Raji (cell line): Measurements from ENCODE around the gene GLCE.

Experiments
- POLR2A ChIP-seq: IDR thresholded peaks from 2 replicates; pipeline ENCODE4 v1.6.1; 2011; ENCODE audit warnings: low read depth, low read length, control low read depth; ENCODE audit not compliant: insufficient read depth

The GLCE gene

DNA sequence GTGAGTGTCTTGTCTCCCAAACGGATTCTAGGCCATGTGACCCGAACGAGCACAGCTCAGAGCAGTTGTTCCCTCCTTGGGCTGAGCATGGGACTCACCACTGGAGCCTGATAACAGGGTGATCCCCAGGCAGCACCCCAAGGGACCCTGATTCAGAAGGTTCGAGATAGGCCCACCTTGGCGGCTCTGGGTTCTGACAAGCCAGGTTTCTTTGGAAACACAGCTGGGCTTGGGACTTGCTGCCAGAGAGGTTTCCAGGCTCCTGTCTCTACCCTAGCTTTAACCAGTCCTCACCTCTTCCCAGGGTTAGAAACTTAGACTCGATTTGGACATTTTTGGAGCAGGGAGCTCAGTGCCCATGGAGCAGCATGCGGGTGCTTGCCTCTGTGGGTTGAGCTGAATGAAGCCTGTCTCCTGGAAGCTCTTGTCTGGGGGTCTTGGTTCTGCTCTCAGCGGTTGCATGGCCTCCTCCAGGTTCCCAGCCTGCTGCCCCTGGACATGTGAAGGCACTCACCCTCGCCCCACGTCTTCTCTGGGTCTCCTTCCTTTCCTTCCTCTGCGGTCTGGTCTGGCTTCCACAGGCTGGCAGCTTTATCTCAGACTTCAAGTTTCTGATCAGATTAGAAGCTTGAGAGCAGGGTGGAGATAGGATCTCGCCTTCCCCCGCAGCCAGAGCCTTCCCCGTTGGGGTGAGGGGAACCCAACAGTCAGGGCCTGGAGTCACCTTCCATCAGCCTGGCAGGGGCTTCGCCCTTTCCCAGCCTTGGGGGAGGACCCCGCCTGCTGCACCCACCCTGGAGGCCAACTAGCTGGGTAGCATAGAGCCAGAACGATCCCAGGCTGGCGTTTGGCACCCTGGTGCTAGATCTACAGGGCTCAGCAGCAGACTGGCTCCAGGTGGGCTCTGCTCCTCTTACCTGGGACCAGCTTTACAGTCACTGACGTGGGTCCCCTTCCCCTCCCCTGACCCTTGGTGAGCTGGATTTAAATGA is 159.2 kb downstream of the GLCE start:
- TF ChIP-seq POLR2A = no peak

DNA sequence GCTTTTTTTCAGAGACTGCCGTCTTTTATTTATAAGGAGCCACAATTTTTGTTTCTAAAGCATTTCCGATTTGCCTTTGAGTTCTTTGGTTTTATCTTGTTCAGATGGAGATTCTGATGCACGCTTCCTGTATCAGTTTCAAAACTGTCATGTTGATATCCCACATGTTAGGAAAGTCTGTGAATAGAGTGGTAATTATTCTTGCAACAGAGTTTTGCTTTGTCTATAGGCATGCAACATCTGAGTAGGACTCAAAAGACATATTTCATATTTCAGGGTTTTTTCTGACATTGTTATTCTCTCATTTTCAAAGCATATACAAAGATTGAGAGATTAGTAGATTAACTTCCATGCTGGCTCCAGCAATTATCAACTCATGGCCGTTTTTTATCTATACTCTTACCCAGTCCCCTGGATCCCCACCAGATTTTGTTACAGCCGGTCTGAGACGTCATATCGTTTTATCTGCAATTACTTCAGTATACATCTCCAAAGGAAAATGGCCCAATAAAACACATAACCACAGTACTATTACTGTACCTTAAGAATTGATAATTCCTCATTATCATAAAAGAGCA is 160.6 kb downstream of the GLCE start:
- TF ChIP-seq POLR2A = no peak
